ENCODE results near the gene PEX26. TPM values are rescaled to one million over a fixed set of nuclear protein-coding genes. Genes with fewer than 3 reads are reported as not detected.
"Not testable (repeated sequence)": the region's sequence is repeated elsewhere in the genome, so short reads cannot be mapped to it uniquely, and the experiment has no call there.

Gene PEX26
- total and polyA plus RNA-seq, 2 donors (not counting 1 experiment from before 2014, with no cell fraction given), result 13.2 to 14.5 TPM

DNA sequence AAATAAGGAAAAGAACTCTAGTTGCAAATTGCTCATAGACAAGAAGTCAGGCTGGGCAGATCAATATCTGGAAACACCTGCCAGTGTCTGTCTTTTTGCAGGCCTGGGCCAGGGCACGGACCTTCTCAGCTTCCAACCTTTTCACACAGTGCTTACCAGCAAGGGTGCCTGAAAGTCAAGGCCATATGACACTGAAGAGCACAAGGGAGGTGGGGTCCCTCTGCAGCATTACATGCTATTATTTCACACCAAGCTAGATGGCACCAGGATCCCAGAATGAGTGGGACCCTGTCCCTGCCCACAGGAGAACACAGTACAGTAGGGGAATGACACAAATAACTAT is 5.9 kb upstream of the PEX26 start:
- no peaks in the 10 kb centered on the region for H3K79me2 ChIP-seq (ENCODE audit: control insufficient read depth, insufficient read depth, low read length)
- H3K27ac ChIP-seq (ENCODE audit: insufficient read depth, low read length), result no peak overlapping the region
- no peaks in the 10 kb centered on the region for H4K20me1 ChIP-seq (ENCODE audit: control insufficient read depth, extremely low read depth, insufficient read depth, low read length)
- H3K9me3 ChIP-seq (ENCODE audit: control insufficient read depth, insufficient read depth, low read depth, low read length), result no peaks in the 10 kb centered on the region
- peaks cover 6% of the 10 kb centered on the region for H3K4me1 ChIP-seq (ENCODE audit: control insufficient read depth, extremely low read depth, insufficient read depth, low read length)
- no peak overlapping the region for H3K4me2 ChIP-seq (ENCODE audit: extremely low read depth, insufficient read depth, low read length)
- no peak overlapping the region for H3K9ac ChIP-seq (ENCODE audit: insufficient read depth, low read length)
- TF ChIP-seq, protein P1, sequence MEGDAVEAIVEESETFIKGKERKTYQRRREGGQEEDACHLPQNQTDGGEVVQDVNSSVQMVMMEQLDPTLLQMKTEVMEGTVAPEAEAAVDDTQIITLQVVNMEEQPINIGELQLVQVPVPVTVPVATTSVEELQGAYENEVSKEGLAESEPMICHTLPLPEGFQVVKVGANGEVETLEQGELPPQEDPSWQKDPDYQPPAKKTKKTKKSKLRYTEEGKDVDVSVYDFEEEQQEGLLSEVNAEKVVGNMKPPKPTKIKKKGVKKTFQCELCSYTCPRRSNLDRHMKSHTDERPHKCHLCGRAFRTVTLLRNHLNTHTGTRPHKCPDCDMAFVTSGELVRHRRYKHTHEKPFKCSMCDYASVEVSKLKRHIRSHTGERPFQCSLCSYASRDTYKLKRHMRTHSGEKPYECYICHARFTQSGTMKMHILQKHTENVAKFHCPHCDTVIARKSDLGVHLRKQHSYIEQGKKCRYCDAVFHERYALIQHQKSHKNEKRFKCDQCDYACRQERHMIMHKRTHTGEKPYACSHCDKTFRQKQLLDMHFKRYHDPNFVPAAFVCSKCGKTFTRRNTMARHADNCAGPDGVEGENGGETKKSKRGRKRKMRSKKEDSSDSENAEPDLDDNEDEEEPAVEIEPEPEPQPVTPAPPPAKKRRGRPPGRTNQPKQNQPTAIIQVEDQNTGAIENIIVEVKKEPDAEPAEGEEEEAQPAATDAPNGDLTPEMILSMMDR (conservative IDR thresholded peaks at IDR 0.05 in 1 of 2, IDR thresholded peaks at IDR 0.05 in 1 of 2; ENCODE audit: low read depth in 1 of 2, low read length in 2 of 2), result no peak
- no peak for TF ChIP-seq EZH2 (IDR thresholded peaks at IDR 0.05; ENCODE audit: low read length, missing control alignments)
- peaks cover 2% of the 10 kb centered on the region for H3K27me3 ChIP-seq (ENCODE audit: control insufficient read depth, insufficient read depth, low read length)
- H3K4me3 ChIP-seq (replicated peaks in 1 of 4; ENCODE audit: control extremely low read depth in 1 of 4, insufficient read depth in 1 of 4, low read depth in 3 of 4, low read length in 4 of 4), result no peak overlapping the region
- H2AFZ ChIP-seq (ENCODE audit: low read length), result no peak overlapping the region
- no peak for DNase-seq (ENCODE audit: low read depth in 2 of 2)
- no peaks in the 10 kb centered on the region for H3K36me3 ChIP-seq (ENCODE audit: control insufficient read depth, insufficient read depth, low read length)

DNA sequence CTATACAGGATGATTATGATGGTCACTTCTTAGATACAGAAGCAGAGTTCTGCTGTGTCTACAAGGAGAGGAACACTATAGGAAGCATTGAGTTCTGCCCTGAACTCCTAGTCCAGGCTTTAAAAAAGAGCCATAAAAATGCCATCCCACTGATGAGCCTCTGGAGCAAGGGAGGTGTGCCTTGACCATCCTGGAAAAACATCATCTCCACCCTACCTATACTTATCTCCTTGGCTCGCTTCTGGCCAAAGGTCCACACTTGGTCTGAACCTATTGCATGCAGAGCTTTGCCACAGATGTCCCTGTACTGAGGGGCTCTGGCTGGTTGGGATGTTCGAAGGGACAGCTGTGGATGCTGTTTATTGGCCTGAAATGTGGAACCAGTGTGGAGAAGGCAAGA is 4.3 kb upstream of the PEX26 start:
- Histone ChIP-seq H4K20me1 (ENCODE audit: control insufficient read depth, extremely low read depth, insufficient read depth, low read length) (no peaks in the 10 kb centered on the region), H3K9ac (ENCODE audit: insufficient read depth, low read length) (no peak overlapping the region), H3K27me3 (ENCODE audit: control insufficient read depth, insufficient read depth, low read length) (no peaks in the 10 kb centered on the region), H3K79me2 (ENCODE audit: control insufficient read depth, insufficient read depth, low read length) (peaks cover 4% of the 10 kb centered on the region), H3K9me3 (ENCODE audit: control insufficient read depth, insufficient read depth, low read depth, low read length) (no peaks in the 10 kb centered on the region), H3K4me3 (replicated peaks in 1 of 4; ENCODE audit: control extremely low read depth in 1 of 4, insufficient read depth in 1 of 4, low read depth in 3 of 4, low read length in 4 of 4) (no peak overlapping the region), H3K27ac (ENCODE audit: insufficient read depth, low read length) (no peak overlapping the region), H3K4me2 (ENCODE audit: extremely low read depth, insufficient read depth, low read length) (no peak overlapping the region), H3K36me3 (ENCODE audit: control insufficient read depth, insufficient read depth, low read length) (no peaks in the 10 kb centered on the region), H3K4me1 (ENCODE audit: control insufficient read depth, extremely low read depth, insufficient read depth, low read length) (peaks cover 10% of the 10 kb centered on the region), H2AFZ (ENCODE audit: low read length) (no peak overlapping the region)
- TF ChIP-seq EZH2 (IDR thresholded peaks at IDR 0.05; ENCODE audit: low read length, missing control alignments), result no peak
- TF ChIP-seq, protein P1 (conservative IDR thresholded peaks at IDR 0.05 in 1 of 2, IDR thresholded peaks at IDR 0.05 in 1 of 2; ENCODE audit: low read depth in 1 of 2, low read length in 2 of 2), result no peak
- no peak for DNase-seq (ENCODE audit: low read depth in 2 of 2)

DNA sequence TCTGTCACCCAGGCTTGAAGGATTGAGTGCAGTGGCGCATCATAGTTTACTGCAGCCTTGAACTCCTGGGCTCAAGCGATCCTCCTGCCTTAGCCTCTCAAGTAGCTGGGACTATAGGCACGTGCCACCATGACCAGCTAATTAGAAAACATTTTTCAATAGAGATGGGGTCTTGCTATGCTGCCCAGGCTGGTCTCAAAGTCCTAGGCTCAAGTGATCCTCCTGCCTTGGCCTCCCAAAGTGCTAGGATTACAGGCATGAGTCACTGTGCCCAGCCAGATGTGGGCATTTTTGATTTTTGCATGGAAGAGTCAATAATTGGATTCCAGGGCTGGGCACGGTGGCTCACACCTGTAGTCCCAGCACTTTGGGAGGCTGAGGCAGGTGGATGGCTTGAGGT is 3.9 kb upstream of the PEX26 start:
- not testable (repeated sequence) for H3K27ac ChIP-seq (ENCODE audit: insufficient read depth, low read length); H3K9ac ChIP-seq (ENCODE audit: insufficient read depth, low read length); H2AFZ ChIP-seq (ENCODE audit: low read length); H3K4me3 ChIP-seq (replicated peaks in 1 of 4; ENCODE audit: control extremely low read depth in 1 of 4, insufficient read depth in 1 of 4, low read depth in 3 of 4, low read length in 4 of 4); H3K36me3 ChIP-seq (ENCODE audit: control insufficient read depth, insufficient read depth, low read length); H3K9me3 ChIP-seq (ENCODE audit: control insufficient read depth, insufficient read depth, low read depth, low read length); H3K4me1 ChIP-seq (ENCODE audit: control insufficient read depth, extremely low read depth, insufficient read depth, low read length); H3K27me3 ChIP-seq (ENCODE audit: control insufficient read depth, insufficient read depth, low read length); H4K20me1 ChIP-seq (ENCODE audit: control insufficient read depth, extremely low read depth, insufficient read depth, low read length); H3K4me2 ChIP-seq (ENCODE audit: extremely low read depth, insufficient read depth, low read length); DNase-seq (ENCODE audit: low read depth in 2 of 2); H3K79me2 ChIP-seq (ENCODE audit: control insufficient read depth, insufficient read depth, low read length)
